CD14-positive monocyte (primary cell): ENCODE results near the gene ZNF598. TPM values are rescaled to one million over a fixed set of nuclear protein-coding genes. Genes with fewer than 3 reads are reported as not detected.

Source experiments
- DNase-seq, 3 donors: peaks; one replicate each; pipeline ENCODE4 v3.0.0-alpha.2; 2011 to 2022
- H2AFZ ChIP-seq: 2 replicates; pipeline ENCODE4 v1.6.0; 2012; ENCODE audit warnings: mild to moderate bottlenecking, low read depth, low read length, inconsistent platforms; ENCODE audit not compliant: insufficient read depth, poor library complexity, severe bottlenecking
- H3K27ac ChIP-seq, 2 donors: 1 replicate in 1 of 2; 2 replicates in 1 of 2; pipeline ENCODE4 v1.5.1; 2012 to 2013; ENCODE audit warnings: low read length in 2 of 2, control low read depth in 1 of 2, inconsistent platforms in 1 of 2, low read depth in 1 of 2, mild to moderate bottlenecking in 1 of 2
- H3K27me3 ChIP-seq, 2 donors: one replicate each; pipeline versions ENCODE4 v1.6.0 to v1.6.1; 2011 to 2013; ENCODE audit warnings: low read length in 2 of 2; ENCODE audit not compliant: control insufficient read depth in 2 of 2, insufficient read depth in 2 of 2
- H3K36me3 ChIP-seq, 2 donors: replicated peaks in 1 of 2; 1 replicate in 1 of 2; 2 replicates in 1 of 2; pipeline versions ENCODE4 v1.5.1 to v1.6.1; 2012 to 2013; ENCODE audit warnings: low read length in 2 of 2, control low read depth in 1 of 2, inconsistent platforms in 1 of 2, mild to moderate bottlenecking in 1 of 2; ENCODE audit not compliant: insufficient read depth in 2 of 2, control insufficient read depth in 1 of 2
- H3K4me1 ChIP-seq, 2 donors: 1 replicate in 1 of 2; 2 replicates in 1 of 2; pipeline versions ENCODE4 v1.5.1 to v1.6.1; 2012 to 2013; ENCODE audit warnings: low read length in 2 of 2, control low read depth in 1 of 2, inconsistent platforms in 1 of 2, mild to moderate bottlenecking in 1 of 2, moderate library complexity in 1 of 2; ENCODE audit not compliant: insufficient read depth in 2 of 2, control insufficient read depth in 1 of 2
- H3K4me2 ChIP-seq: replicated peaks from 2 replicates; pipeline ENCODE3; 2012; ENCODE audit warnings: low read length, moderate library complexity, mild to moderate bottlenecking; ENCODE audit not compliant: poor library complexity, severe bottlenecking; ENCODE audit errors: extremely low read depth
- H3K4me3 ChIP-seq, 3 experiments: fragments of 200-600 bp in 1 of 3; sonication (generic) in 1 of 3; replicated peaks in 1 of 3; 1 replicate in 2 of 3; 2 replicates in 1 of 3; pipeline ENCODE4 v1.5.1; 2011 to 2013; ENCODE audit warnings: low read length in 3 of 3, mild to moderate bottlenecking in 3 of 3, control low read depth in 2 of 3, low read depth in 2 of 3, inconsistent platforms in 1 of 3, moderate library complexity in 1 of 3
- H3K79me2 ChIP-seq: 2 replicates; pipeline ENCODE4 v1.6.0; 2012; ENCODE audit warnings: mild to moderate bottlenecking, control low read depth, inconsistent platforms, low read length, moderate library complexity; ENCODE audit not compliant: insufficient read depth
- H3K9ac ChIP-seq: 2 replicates; pipeline ENCODE4 v1.6.0; 2017; ENCODE audit warnings: low read length, mild to moderate bottlenecking; ENCODE audit not compliant: insufficient read depth, poor library complexity, severe bottlenecking
- H3K9me3 ChIP-seq, 2 donors: replicated peaks in 1 of 2; 1 replicate in 1 of 2; 2 replicates in 1 of 2; pipeline versions ENCODE4 v1.5.1 to v1.6.1; 2012 to 2013; ENCODE audit warnings: low read length in 2 of 2, control low read depth in 1 of 2; ENCODE audit not compliant: control insufficient read depth in 1 of 2, insufficient read depth in 1 of 2
- H4K20me1 ChIP-seq: 2 replicates; pipeline ENCODE4 v1.6.0; 2012; ENCODE audit warnings: mild to moderate bottlenecking, low read length, control low read depth, moderate library complexity; ENCODE audit not compliant: insufficient read depth
- H3K27ac Mint-ChIP-seq, 7 donors: one replicate each; pipeline ENCODE4 v1.8.0; 2020; ENCODE audit warnings: mild to moderate bottlenecking in 7 of 7, mixed read lengths in 7 of 7, moderate library complexity in 6 of 7, inconsistent platforms in 2 of 7
- H3K27me3 Mint-ChIP-seq, 3 donors: one replicate each; pipeline ENCODE4 v1.8.0; 2021 to 2022; ENCODE audit warnings: low read depth in 3 of 3, mild to moderate bottlenecking in 3 of 3, mixed read lengths in 3 of 3, moderate library complexity in 3 of 3, inconsistent platforms in 1 of 3
- H3K36me3 Mint-ChIP-seq, 2 donors: one replicate each; pipeline ENCODE4 v1.8.0; 2020; ENCODE audit warnings: mixed read lengths in 2 of 2, inconsistent platforms in 1 of 2, mild to moderate bottlenecking in 1 of 2
- H3K4me1 Mint-ChIP-seq: one replicate; pipeline ENCODE4 v1.8.0; 2020; ENCODE audit warnings: mild to moderate bottlenecking, mixed read lengths
- H3K4me3 Mint-ChIP-seq, 2 donors: one replicate each; pipeline ENCODE4 v1.8.0; 2020; ENCODE audit warnings: mild to moderate bottlenecking in 2 of 2, mixed read lengths in 2 of 2, moderate library complexity in 1 of 2
- H3K9me3 Mint-ChIP-seq, 7 donors: one replicate each; pipeline ENCODE4 v1.8.0; 2020 to 2022; ENCODE audit warnings: mixed read lengths in 7 of 7, mild to moderate bottlenecking in 6 of 7, moderate library complexity in 6 of 7, inconsistent platforms in 2 of 7
- CTCF ChIP-seq: fragments of 200-600 bp; IDR thresholded peaks from one replicate; pipeline ENCODE4 v1.8.0; 2022; ENCODE audit warnings: antibody characterized with exemption, mild to moderate bottlenecking
- WGBS: methylation state at CpG from one replicate; pipeline ENCODE4 v1.1.5; 2013; ENCODE audit warnings: missing lambda C conversion rate; ENCODE audit not compliant: insufficient coverage; 5-methylcytosine and 5-hydroxymethylcytosine counted together
- intact Hi-C, 2 donors: fragments of 100-400 bp; cut with micrococcal nuclease; formaldehyde crosslinking; loops; one replicate each; pipeline versions ENCODE4 v1.15.0 to v1.15.1; 2023
- polyA plus RNA-seq, 3 donors: library from polyadenylated mRNA; depleted of rRNA in 1 of 3; unstranded in 2 of 3; stranded (reverse) in 1 of 3; fragments of 300-500 nt in 2 of 3; fragments of >200 nt in 1 of 3; fragmentation: Illumina TruSeq in 2 of 3; gene quantifications; 1 replicate in 2 of 3; 2 replicates in 1 of 3; pipeline ENCODE4 v1.2.3, GENCODE V29; 2012 to 2021

The ZNF598 gene
- polyA plus RNA-seq, 3 donors: 1.4 to 42.1 (median 1.5) TPM

GRCh38 chr16:2003231-2003826 is 6.3 kb downstream of the ZNF598 start:
- Histone ChIP-seq H3K4me1 (peaks cover 21 to 44% of the 10 kb centered on the region in 2 donors), H3K36me3 (peaks cover 44 to 51% of the 10 kb centered on the region in 2 donors), H3K4me2 (no peak overlapping the region), H4K20me1 (peaks cover 63% of the 10 kb centered on the region), H3K79me2 (peaks cover 49% of the 10 kb centered on the region), H3K4me3 (no peak overlapping the region), H3K9me3 (no peaks in the 10 kb centered on the region), H2AFZ (no peak overlapping the region), H3K9ac (no peak overlapping the region), H3K27me3 (no peaks in the 10 kb centered on the region), H3K27ac (no peak overlapping the region)
- intact Hi-C loops: loop anchor here (10.0 kb wide), 2 partner anchors 241 to 251 kb away; partner anchors contain the start of gene ECI1 (in 1 of the 2)
- H3K4me1 Mint-ChIP-seq: peaks cover 35% of the 10 kb centered on the region
- H3K27me3 Mint-ChIP-seq: peaks cover 0 to 1% (median 0%) of the 10 kb centered on the region in 3 donors
- TF ChIP-seq CTCF: no peak
- no peak overlapping the region for H3K4me3 Mint-ChIP-seq
- no peak for DNase-seq
- peaks cover 0 to 2% (median 0%) of the 10 kb centered on the region in 7 donors for H3K9me3 Mint-ChIP-seq
- H3K27ac Mint-ChIP-seq: no peak overlapping the region
- WGBS: 93% methylated on average over 4 of the region's 8 CpGs
- H3K36me3 Mint-ChIP-seq: peaks cover 28 to 50% of the 10 kb centered on the region in 2 donors

- peaks cover 51 to 59% of the 10 kb centered on the region in 2 donors for H3K36me3 ChIP-seq
- 98% methylated on average over 47 of the region's 47 CpGs for WGBS
- no peak overlapping the region for H3K4me3 ChIP-seq
- H3K27ac ChIP-seq: no peak overlapping the region
- no peak overlapping the region for H3K9ac ChIP-seq
- H2AFZ ChIP-seq: no peak overlapping the region
- H3K27me3 Mint-ChIP-seq: peaks cover 0 to 1% (median 0%) of the 10 kb centered on the region in 3 donors
- peaks cover 14 to 37% of the 10 kb centered on the region in 2 donors for H3K4me1 ChIP-seq
- no peak overlapping the region for H3K27ac Mint-ChIP-seq
- intact Hi-C loops: loop anchor here (10.0 kb wide), 2 partner anchors 242 to 252 kb away; partner anchors contain the start of gene ECI1 (in 1 of the 2)
- no peak overlapping the region for H3K4me2 ChIP-seq
- no peak overlapping the region for H3K4me3 Mint-ChIP-seq
- no peaks in the 10 kb centered on the region for H3K9me3 ChIP-seq
- no peaks in the 10 kb centered on the region for H3K27me3 ChIP-seq
- peaks cover 35 to 57% of the 10 kb centered on the region in 2 donors for H3K36me3 Mint-ChIP-seq
- H3K79me2 ChIP-seq: peaks cover 42% of the 10 kb centered on the region
- H3K9me3 Mint-ChIP-seq: peaks cover 0 to 2% (median 0%) of the 10 kb centered on the region in 7 donors
- peaks cover 28% of the 10 kb centered on the region for H3K4me1 Mint-ChIP-seq
- H4K20me1 ChIP-seq: peaks cover 56% of the 10 kb centered on the region
- no peak for DNase-seq
- no peak for TF ChIP-seq CTCF
Measured at GRCh38 chr16:2002406-2003230, 7.0 kb downstream of the ZNF598 start.
